GM18499 (cell line): ENCODE measurements around the gene ESYT2.
"Not testable (repeated sequence)": the region's sequence is repeated elsewhere in the genome, so short reads cannot be mapped to it uniquely, and the experiment has no call there.

Experiments
- ATAC-seq: cut with Tn5 transposase; IDR thresholded peaks from one replicate; pipeline ENCODE4 v1.9.1; 2021; ENCODE audit warnings: moderate number of reproducible peaks; ENCODE audit not compliant: insufficient read depth, unreplicated experiment

The ESYT2 gene, protein sequence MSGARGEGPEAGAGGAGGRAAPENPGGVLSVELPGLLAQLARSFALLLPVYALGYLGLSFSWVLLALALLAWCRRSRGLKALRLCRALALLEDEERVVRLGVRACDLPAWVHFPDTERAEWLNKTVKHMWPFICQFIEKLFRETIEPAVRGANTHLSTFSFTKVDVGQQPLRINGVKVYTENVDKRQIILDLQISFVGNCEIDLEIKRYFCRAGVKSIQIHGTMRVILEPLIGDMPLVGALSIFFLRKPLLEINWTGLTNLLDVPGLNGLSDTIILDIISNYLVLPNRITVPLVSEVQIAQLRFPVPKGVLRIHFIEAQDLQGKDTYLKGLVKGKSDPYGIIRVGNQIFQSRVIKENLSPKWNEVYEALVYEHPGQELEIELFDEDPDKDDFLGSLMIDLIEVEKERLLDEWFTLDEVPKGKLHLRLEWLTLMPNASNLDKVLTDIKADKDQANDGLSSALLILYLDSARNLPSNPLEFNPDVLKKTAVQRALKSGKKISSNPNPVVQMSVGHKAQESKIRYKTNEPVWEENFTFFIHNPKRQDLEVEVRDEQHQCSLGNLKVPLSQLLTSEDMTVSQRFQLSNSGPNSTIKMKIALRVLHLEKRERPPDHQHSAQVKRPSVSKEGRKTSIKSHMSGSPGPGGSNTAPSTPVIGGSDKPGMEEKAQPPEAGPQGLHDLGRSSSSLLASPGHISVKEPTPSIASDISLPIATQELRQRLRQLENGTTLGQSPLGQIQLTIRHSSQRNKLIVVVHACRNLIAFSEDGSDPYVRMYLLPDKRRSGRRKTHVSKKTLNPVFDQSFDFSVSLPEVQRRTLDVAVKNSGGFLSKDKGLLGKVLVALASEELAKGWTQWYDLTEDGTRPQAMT

DNA sequence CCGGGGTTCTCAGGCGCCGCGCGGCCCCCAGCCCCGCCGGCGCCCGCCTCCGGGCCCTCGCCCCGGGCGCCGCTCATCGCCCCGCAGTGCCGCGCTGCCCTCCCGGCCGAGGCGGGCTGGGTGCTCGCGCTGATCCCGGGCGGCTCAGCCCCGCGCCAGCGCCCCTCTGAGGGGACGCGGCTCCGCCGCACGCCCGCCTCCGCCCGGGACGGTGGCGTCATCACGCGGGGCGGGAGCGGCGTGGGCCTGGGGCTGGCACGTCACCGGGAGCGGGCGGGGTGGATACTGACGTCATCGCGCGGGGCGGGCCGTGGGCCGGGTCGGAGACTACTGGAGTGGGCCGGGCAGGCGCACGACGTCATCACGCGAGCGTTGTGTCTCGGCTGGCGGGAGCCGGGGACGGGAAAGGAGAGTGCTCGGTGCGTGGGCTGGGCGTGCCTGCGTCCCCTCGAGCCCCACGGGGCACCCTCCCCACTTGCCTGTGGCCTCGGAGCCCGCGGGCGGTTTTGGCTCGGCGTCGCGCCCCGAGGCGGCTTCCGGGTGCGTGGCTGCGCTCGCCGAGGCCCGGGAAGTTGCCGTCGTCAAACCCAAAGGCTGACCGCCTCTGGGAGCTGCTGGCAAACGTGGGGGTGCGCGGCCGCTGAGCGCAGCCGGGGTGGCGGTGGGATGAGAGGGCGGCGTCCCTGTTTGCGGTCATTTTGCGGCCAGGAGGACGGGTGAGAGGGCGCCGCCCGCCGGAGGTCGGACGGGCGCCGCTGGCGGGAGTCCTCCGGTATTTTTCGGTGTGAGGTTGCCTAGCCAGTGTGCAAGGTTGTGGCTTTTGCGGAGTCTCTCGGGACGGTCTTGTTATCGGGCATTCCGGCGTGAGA is at the start of gene ESYT2:
TSS of gene ESYT2 (minus strand) at position 168 of the 869 bp plus-strand sequence. CDS start at position 77, 91 bp downstream.
- ATAC-seq, result peak; percentile 82

DNA sequence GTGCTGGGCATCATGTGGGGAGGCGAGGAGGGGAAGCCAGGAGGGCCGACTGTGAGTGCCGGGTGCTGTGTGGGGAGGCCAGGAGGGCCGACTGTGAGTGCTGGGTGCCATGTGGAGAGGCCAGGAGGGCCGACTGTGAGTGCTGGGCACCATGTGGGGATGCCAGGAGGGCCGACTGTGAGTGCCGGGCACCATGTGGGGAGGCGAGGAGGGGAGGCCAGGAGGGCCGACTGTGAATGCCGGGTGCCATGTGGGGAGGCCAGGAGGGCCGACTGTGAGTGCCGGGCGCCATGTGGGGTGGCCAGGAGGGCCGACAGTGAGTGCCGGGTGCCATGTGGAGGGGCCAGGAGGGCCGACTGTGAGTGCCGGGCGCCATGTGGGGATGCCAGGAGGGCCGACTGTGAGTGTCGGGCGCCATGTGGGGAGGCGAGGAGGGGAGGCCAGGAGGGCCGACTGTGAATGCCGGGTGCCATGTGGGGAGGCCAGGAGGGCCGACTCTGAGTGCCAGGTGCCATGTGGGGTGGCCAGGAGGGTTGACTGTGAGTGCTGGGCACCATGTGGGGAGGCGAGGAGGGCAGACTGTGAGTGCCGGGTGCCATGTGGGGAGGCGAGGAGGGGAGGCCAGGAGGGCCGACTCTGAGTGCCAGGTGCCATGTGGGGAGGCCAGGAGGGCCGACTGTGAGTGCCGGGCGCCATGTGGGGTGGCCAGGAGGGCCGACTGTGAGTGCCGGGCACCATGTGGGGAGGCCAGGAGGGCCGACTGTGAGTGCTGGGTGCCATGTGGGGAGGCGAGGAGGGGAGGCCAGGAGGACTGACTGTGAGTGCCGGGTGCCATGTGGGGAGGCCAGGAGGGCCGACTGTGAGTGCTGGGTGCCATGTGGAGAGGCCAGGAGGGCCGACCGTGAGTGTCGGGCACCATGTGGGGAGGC is 49.1 kb upstream of the ESYT2 start:
- ATAC-seq, result not testable (repeated sequence)

DNA sequence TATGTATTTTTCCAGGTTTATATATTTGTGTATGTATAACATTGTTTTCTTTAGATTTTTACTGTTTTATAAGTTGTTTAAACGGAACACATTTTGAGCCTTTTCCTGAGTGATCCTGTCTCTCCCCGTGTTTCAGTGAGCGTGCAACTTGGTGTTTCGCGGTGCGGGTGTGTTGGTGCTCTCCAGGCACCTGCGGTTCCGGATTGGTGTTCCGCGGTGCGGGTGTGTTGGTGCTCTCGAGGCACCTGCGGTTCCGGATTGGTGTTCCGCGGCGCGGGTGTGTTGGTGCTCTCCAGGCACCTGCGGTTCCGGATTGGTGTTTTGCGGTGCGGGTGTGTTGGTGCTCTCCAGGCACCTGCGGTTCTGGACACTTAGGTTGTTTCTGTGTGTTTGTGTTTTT is 47.7 kb upstream of the ESYT2 start:
- no peak for ATAC-seq

DNA sequence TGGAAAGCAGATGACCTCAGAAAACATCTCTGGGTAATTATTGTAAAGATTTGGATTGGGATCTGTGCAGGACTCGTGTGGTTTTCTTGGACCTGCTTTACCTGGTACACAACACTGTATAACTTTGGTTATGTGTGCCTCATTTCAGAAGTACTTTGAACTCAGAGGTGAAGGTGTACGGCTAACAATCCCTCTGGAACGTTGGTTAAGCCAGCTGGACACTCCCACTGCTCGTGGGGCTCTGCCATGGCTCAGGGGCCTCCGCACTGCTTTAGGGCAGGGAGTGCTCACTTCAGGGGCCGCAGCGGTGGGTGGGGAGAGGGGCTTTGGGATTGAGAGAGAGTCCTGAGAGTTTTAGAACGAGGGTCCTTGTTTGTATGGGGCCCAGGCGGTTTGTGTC is 40.6 kb upstream of the ESYT2 start:
- no peak for ATAC-seq

DNA sequence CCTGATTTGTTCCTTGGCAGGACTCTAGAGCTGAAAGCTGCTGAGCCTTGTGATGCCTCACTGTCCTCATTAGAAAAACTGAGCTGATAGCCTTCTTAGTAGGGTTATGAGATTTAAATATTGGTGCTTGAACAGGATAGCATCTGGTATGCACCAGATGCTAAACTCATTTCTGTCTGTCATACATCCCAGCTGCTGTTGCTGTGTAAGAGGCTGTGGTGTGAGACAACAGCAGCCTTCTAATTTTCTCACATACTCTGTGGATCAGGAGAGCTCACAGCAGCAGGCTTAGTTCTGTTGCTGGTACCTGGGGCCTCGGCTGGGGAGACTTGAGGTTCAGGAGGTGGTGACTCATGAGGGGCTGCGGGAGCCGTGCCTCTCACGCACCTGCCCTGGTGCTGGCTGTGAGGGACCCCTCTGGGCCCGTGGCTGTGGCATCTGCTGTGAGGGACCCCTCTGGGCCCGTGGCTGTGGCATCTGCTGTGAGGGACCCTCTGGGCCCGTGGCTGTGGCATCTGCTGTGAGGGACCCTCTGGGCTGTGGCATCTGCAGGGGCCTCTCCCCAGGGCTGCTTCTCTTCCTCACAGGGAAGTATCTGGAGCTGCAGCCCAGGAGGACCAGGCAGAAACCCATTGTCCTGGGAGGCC is 39.6 kb upstream of the ESYT2 start:
- ATAC-seq, result no peak

DNA sequence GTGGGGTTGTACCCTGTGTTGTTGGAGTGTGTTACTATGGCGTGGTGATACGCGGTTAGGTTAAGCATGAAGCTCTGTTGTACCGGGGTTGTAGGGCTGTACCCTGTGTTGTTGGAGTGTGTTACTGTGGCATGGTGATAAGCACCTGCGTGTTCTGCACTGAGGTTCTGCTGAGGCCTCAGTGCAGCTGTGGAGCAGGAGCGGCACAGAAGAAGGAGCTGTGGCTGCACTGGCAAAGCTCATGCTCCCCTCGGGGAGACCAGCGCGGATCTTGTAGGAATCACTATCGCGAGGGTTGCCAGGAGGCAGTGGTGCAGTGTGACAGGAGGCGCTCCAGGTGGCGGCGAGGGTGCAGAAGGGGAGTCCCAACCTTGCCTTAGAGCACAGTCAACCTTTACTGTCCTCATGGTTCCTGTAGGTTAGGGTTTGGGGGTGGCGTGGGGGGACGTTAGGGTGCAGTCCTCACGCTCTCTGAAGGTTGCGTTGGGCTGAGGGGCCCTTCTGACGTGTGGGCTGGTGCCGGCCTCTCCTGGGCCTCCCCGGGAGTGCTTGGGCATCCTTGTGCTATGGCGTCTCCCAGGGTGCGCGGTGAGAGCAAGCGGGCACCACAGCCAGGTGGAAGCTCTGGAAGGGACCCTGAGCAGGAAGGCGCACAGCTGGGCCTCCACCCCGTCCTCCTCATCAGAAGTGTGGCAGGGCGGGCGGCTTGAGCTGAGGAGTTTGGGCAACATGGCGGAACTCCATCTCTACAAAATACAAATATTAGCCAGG is 38.1 kb upstream of the ESYT2 start:
- no peak for ATAC-seq

DNA sequence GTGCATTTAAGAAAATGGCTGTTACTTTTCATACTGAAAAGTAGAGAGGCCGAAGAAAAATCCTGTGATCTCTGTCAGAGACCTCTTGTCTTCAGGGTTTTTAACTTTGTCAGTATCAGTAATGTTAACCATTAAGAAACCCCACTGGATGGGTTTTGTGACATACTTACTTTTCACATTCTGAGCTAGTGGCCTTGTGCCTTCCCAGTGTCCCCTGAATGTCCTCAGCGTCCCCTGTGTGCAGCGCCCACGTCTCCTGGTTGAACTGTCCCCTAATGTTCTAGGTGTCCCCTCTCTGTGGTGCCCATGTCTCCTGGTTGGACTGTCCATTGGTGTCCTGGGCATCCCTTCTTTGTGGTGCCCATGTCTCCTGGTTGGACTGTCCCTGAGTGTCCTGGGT is 36.7 kb upstream of the ESYT2 start:
- no peak for ATAC-seq

DNA sequence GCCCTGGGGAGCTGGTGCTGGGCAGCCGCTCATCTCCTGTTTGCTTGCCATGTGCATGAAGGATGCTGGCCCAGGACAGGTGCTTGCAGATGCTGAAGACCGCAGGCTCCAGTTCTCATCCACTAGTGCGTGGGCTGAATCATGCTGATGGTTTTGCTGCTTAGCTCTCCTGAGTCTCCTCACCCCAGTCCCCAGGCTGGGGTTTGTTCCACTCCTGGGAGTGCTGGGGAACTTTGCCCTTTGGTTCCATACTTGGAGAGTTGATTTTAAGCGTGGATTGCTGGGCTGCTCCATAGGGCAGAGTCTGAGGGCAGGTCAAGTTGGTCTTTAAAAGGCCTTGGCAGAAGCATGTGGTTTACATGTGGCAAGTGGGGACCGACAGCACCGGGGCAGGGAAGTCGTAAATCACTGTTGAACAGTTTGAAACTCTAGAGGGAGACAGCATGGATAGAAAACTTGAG is 36.2 kb upstream of the ESYT2 start:
- ATAC-seq, result no peak

DNA sequence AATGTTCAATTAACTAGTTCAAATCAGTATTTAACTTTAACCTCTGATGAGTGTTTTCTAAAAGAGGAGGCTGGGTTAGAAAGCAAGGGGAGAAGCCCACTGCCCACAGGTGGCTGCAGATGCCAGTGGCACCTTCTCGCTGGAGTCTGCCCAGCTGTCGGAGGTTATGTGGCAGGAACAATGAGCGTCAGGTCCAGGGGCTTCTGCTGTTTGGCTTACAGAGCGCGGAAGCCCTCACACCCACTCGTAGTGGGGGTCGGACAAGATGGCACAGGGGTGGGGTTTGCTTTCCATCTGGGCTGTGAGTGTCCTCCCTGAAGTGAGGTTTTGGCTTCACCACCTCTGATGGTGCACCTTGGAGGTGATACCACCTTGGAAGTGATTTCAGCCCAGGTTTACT is 35.5 kb upstream of the ESYT2 start:
- no peak for ATAC-seq

DNA sequence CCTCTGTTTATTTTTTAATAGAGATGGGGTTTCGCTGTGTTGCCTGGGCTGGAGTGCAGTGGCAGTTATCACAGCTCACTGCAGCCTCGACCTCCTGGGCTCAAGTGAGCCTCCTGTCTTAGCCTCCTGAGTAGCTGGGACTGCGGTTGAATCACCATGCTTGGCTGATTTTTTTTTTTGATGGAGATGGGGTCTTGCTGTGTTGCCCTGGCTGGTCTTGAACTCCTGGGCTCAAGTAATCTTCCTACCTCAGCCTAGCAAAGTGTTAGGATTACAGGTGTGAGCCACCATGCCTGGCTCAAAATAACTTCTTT is 35.2 kb upstream of the ESYT2 start:
- ATAC-seq, result no peak

DNA sequence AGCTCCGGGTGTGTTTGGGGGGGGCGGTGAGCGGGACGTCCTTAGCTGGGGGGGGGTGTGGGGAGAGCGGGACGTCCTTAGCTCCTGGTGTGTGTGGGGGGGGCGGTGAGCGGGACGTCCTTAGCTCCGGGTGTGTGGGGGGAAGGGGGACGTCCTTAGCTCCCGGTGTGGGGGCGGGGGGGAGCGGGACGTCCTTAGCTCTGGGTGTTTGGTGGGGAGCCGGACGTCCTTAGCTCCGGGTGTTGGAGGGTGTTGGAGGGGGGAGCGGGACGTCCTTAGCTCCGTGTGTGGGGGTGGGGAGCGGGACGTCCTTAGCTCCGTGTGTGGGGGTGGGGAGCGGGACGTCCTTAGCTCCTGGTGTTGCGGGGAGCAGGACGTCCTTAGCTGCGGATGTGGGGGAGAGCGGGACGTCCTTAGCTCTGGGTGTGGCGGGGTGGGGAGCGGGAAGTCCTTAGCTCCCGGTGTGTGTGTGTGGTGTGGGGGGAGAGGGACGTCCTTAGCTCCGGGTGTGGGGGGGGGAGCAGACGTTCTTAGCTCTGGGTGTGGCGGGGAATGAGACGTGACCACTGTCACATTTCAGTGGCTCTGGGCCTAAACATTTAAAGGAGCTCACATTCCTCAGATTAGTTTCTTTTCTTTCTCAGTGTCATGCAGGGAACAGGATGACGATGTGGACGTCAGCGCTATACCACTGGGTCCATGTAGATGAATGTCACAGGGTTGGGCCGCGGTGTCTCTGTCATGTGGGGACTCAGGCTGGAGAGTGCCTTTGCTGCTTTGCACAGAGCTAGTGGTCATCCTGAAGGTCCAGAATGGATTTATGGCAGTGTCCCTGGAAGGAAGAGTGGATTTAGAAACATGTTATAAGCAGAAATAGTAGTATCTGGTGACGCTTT is 34.5 kb upstream of the ESYT2 start:
- no peak for ATAC-seq

DNA sequence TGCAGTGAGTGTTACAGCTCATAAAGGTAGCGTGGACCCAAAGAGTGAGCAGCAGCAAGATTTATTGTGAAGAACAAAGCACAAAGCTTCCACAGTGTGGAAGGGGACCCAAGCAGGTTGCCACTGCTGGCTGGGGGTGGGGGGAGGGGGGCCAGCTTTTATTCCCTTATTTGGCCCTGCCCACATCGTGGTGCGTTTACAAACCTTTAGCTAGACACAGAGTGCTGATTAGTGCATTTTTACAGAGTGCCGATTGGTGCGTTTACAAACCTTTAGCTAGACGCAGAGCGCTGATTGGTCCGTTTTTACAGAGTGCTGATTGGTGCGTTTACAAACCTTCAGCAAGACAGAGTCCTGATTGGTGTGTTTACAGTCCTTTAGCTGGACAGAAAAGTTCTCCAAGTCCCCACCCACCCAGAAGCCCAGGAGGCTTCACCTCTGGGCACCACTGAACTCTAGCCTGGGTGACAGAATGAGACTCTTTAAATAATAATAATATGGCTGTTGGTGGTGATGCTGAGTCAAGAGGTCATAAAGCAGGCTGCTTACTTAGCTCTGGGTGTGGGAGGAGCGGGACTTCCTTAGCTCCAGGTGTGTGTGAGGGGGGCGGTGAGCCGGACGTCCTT is 33.8 kb upstream of the ESYT2 start:
- not testable (repeated sequence) for ATAC-seq

DNA sequence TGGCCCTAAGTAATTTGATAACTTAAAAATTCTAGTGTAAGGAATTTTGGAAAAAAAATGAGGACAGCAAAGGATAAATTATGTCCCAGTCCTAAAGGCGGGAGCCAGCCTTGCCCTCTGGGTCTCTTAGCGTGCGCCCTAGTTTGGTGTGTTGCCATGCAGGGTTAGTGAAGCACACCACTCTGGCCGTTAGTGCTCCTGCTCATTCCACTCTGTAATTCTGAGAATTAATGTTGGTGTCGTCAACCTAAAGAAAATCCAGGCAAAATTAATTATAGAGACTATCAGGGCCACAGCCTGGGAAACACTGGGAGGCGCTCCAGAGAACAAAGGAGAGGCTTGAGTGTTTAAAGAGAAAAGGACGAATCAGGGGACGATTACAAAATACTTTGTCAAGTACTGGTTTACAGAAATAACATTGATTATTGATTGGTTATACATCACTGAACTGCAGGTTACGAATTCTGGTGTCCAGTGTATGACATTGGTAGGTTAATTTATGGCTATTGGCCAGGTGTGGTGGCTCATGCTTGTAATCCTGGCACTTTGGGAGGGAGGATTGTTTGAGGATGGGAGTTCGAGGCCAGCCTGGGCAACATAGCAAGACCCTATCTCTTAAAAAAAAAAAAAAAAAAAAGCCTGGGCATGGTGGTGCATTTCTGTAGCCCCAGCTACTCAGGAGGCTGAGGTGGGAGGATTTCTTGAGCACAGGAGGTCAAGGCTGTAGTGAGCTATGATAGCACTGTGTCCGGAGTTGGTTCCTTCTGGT is 32.8 kb upstream of the ESYT2 start:
- no peak for ATAC-seq

DNA sequence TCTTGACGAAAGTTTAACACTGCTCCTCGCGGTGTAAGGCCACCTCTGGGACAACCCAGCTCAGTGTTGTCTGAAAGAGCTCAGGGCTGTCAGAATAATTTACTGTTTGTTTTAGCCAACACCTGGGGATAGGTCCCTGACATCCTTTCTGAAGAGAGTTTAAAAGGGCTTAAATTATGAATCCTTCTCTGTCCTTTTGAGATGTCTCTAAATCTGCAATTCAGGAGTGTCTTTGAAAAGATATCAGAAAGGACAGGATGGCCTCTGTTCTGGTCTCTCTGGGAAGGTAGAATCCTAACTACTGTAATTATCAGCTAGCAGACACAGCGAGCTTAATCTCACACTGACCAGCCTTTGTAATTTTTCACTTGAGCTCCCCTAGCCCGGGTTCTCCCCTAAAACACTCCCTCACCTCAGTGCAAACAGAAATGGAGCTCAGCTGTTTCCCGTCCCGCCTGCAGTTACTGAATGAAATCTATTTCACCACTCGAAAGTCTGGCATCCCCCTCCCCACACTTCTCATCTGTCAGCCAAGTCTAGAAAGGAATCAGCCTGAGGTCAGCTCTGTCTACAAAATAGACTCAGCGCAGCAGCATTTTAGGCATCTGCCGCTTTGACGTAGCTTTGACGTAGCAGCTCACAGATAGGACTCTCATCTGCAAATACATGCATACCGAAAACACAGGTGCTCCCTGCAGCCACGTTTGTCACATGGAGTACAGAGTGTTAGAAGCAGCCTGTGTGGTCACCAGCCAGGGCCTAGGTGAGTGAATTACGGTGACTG is 31.9 kb upstream of the ESYT2 start:
- no peak for ATAC-seq

DNA sequence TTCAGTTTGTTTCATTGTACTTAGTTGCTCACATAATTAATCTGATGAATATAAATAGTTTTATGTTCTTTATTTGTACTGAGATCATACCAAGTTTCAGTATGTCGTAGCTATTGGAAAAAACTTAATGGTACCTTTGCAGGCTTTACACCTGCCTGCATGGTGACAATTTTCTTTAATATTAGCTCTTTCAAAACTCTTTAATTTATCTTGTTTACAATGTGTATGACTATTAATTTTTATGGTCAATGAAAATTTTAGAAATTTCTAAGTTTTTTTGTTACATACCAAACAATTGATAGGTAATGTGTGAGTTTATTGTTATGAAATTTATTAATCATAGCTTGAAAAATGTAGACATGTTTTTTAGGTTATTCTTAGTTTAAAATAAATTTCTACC is 31.1 kb upstream of the ESYT2 start:
- no peak for ATAC-seq
